COLO829 (cell line): Measurements from ENCODE around the gene SP4.
"Not testable (repeated sequence)": the region's sequence is repeated elsewhere in the genome, so short reads cannot be mapped to it uniquely, and the experiment has no call there.

Experiments
- DNase-seq: peaks from one replicate; pipeline ENCODE4 v3.0.0; 2012; ENCODE audit warnings: low spot score

SP4 gene

GRCh38 chr7:21526007-21526406 lies 98.1 kb downstream of the SP4 start:
- no peak for DNase-seq

- no peak for DNase-seq
Observed at GRCh38 chr7:21526448-21526847, 98.6 kb downstream of the SP4 start.

GRCh38 chr7:21532485-21532884 lies 104.6 kb downstream of the SP4 start:
- not testable (repeated sequence) for DNase-seq

GRCh38 chr7:21533646-21534045 lies 105.8 kb downstream of the SP4 start:
- not testable (repeated sequence) for DNase-seq

- DNase-seq, result not testable (repeated sequence)
Observed at GRCh38 chr7:21536445-21537118, 108.7 kb downstream of the SP4 start.

- DNase-seq, result no peak
Observed at GRCh38 chr7:21538936-21539495, 111.1 kb downstream of the SP4 start.

- no peak for DNase-seq
Observed at GRCh38 chr7:21542891-21543527, 115.1 kb downstream of the SP4 start, which contains the start of gene DNAH11. DNAH11 (plus strand) TSS chr7:21543039; CDS start chr7:21543246, 207 bp downstream.

- DNase-seq, result no peak
Observed at GRCh38 chr7:21543528-21544302, 115.8 kb downstream of the SP4 start.

GRCh38 chr7:21544303-21544656 lies 116.4 kb downstream of the SP4 start:
- no peak for DNase-seq

- DNase-seq, result no peak
Observed at GRCh38 chr7:21544715-21545114, 116.8 kb downstream of the SP4 start.

GRCh38 chr7:21547501-21547900 lies 119.6 kb downstream of the SP4 start:
- DNase-seq, result no peak

- DNase-seq, result no peak
Observed at GRCh38 chr7:21548491-21548890, 120.6 kb downstream of the SP4 start.

GRCh38 chr7:21550076-21550475 lies 122.2 kb downstream of the SP4 start:
- no peak for DNase-seq

- no peak for DNase-seq
Observed at GRCh38 chr7:21550821-21551531, 123.1 kb downstream of the SP4 start.

- DNase-seq, result no peak
Observed at GRCh38 chr7:21562385-21562784, 134.5 kb downstream of the SP4 start.
